PC-9 (cell line): ENCODE data around the gene KIAA1671.

Experiments
- EZH2 ChIP-seq: fragments of 200-600 bp; sonication (generic); IDR thresholded peaks from 2 replicates; pipeline ENCODE4 v1.8.0; 2017; ENCODE audit warnings: antibody characterized with exemption, low read depth
- TF ChIP-seq, protein P1 (sequence below): fragments of 200-600 bp; sonication (generic); conservative IDR thresholded peaks from 2 replicates; pipeline ENCODE4 v1.6.1; 2017; ENCODE audit warnings: mixed run types, antibody characterized with exemption, mild to moderate bottlenecking, moderate library complexity

DNA sequence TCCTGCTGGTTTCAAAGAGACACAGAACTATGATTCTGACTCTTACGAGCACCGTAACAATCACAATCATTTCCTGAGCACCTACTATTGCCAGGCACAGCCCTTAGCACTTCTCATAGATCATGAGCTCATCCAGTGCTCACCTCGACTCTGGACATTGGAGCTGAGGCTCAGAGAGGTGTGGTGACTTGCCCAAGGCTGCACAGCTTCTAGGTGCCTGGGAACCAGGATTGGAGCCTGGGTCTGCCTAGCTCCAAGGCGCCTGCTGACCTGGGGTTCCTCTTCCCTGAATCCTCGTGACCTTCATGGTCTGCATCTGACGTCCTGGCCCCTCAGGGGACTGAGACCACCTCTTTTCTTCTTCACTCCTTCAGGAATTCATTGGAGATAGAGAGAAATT lies 196.5 kb downstream of the KIAA1671 start:
- TF ChIP-seq, protein P1, sequence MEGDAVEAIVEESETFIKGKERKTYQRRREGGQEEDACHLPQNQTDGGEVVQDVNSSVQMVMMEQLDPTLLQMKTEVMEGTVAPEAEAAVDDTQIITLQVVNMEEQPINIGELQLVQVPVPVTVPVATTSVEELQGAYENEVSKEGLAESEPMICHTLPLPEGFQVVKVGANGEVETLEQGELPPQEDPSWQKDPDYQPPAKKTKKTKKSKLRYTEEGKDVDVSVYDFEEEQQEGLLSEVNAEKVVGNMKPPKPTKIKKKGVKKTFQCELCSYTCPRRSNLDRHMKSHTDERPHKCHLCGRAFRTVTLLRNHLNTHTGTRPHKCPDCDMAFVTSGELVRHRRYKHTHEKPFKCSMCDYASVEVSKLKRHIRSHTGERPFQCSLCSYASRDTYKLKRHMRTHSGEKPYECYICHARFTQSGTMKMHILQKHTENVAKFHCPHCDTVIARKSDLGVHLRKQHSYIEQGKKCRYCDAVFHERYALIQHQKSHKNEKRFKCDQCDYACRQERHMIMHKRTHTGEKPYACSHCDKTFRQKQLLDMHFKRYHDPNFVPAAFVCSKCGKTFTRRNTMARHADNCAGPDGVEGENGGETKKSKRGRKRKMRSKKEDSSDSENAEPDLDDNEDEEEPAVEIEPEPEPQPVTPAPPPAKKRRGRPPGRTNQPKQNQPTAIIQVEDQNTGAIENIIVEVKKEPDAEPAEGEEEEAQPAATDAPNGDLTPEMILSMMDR = no peak
- TF ChIP-seq EZH2 = no peak
